ENCODE measurements around the gene ILDR2.

DNA sequence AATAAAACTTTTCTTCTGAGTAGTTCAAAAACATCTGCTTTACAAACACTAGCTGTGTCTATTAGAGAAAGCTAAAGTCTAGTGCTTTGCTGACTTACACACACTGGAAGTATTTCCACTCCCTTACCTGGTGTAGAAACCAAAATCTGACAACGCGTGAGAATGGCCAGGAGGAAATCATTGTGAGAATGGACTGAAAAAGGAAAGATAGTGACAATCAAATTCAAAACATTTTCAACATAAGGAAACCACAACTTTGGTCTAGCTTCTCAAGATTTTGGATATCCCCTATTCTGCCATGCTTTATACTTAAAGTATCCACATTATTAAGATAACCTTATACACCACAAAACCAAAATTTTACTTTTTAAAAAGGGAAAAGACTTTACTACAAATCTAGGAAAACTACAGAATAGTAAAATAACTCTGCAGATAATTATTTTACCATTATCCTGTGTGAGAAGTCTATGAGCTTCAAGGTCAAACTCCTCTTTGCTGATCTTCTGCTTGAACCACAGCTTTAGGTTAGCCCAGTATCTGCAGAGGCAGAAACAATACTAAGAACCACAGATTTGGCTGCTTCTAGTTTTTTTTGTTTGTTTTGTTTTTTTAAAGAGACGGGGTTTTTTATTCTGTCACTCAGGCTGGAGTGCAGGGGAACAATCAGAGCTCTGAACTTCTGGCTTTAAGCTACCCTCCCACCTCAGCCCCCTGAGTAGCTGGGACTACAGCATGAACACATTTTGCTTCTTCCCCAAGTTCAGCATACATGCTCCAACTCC lies 105.8 kb downstream of the ILDR2 start:
- TF ChIP-seq, protein P1, sequence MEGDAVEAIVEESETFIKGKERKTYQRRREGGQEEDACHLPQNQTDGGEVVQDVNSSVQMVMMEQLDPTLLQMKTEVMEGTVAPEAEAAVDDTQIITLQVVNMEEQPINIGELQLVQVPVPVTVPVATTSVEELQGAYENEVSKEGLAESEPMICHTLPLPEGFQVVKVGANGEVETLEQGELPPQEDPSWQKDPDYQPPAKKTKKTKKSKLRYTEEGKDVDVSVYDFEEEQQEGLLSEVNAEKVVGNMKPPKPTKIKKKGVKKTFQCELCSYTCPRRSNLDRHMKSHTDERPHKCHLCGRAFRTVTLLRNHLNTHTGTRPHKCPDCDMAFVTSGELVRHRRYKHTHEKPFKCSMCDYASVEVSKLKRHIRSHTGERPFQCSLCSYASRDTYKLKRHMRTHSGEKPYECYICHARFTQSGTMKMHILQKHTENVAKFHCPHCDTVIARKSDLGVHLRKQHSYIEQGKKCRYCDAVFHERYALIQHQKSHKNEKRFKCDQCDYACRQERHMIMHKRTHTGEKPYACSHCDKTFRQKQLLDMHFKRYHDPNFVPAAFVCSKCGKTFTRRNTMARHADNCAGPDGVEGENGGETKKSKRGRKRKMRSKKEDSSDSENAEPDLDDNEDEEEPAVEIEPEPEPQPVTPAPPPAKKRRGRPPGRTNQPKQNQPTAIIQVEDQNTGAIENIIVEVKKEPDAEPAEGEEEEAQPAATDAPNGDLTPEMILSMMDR (IDR thresholded peaks at IDR 0.05): no peak
- TF ChIP-seq POLR2A (IDR thresholded peaks at IDR 0.05; ENCODE audit: low read depth): no peak
- TF ChIP-seq EP300 (IDR thresholded peaks at IDR 0.05): no peak
- TF ChIP-seq POLR2AphosphoS5 (IDR thresholded peaks at IDR 0.05): no peak

Data from esophagus muscularis mucosa (tissue), 4 donors.